ENCODE results near the gene PPP4R3B.

PPP4R3B gene

DNA sequence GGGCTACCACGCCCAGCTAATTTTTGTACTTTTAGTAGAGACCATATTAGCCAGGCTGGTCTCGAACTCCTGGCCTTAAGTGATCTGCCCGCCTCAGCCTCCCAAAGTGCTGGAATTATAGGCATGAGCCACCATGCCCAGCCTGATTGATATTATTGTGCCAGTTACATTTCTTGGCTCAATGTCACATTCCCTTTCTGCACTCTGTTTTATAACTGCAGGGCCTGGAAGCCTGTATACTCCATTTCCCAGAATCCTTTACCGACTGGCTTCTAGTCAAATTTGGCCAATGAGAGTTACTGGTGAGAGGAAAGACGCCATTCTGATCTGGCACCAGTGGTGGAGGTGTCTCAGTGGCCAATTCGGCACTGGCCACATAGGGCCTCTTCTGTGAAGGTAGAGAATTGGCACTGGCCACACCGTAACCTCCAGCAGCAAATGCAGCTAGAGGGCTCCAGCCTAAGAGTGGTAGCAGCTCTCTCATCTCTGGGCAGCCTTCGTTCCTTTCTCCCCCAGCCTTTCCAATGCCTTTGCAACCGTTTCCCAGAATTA, 114.8 kb downstream of the PPP4R3B start:
- no peak for DNase-seq

GRCh38 chr2:55500025-55500424, 117.4 kb downstream of the PPP4R3B start:
- no peak for DNase-seq

- DNase-seq = no peak
Observed at GRCh38 chr2:55498582-55498981, 118.8 kb downstream of the PPP4R3B start.
